Activated effector memory CD4-positive, alpha-beta T cell treated with Interleukin-2 at 50 U/mL for 16 hours (primary cell): ENCODE data around the gene ADGRD1.
"Not testable (repeated sequence)": the region's sequence is repeated elsewhere in the genome, so short reads cannot be mapped to it uniquely, and the experiment has no call there.

Experiments
- DNase-seq: peaks from one replicate; pipeline ENCODE4 v3.0.0-alpha.2; 2020

ADGRD1 gene

DNA sequence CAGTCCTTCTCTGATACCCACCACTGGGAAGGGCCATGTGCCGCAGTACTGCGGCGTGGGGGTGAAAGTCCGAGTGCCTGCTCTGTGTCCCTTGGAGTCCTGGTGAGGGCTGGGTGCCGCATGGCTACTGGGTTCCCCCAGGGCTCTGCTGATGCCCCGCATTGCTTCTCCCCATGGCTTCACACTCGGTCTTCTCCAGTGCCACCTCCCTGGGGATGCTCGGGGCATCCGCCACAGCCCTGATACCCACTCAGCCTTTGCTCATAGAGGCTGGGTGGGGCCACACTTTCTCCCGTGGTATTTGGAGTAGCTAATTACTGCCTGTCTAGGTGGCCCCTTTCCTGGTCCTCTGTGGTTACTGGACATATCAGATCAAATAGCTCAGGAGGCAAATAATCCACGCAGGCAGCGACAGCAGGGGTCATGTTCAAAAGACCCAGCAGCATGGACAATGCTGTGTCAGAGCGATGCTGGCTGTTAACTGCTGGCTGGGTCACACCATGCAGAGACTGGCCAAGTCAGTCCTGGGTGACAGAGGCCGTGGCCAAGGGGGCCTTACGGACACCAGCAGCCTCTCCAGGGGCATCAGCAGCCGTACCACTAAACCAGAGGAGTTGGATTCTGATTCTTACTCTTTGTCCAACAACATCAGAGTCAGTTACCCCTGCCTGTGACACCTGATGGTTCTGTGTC is 106.5 kb downstream of the ADGRD1 start:
- no peak for DNase-seq

DNA sequence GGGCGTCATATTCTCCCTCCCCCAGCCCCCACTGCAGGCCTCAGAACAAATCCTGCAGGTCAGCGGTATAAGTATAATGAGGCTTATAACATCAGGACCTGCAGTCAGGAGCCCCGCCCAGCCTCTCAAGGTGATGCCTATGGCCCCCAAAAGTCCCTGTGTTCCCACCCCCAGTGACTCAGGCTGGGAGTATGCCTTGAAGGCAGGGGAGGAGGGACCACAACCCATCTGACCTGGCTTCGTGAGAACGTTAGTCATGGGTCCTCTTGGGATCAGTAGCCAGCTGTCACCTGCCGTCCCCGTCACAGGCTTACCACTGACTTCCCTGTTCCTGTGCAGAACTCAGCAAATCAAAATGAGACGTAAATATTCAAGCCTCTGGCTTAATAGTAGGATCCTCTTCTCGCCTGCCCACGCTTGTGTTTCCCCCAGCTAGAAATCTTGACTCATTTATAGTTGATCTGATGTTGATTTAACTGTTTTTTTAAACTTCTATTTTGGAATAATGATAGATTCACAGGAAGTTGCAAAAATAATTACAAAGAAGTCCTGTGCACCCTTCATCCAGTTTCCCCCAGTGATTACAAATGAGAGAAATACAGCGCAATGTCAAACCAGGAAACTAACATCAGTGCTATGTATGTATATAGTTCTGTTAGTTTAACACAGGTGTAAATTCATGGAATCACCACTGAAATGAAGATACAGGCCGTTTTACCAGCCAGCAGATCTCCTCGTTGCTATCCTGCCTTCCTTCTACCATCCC is 107.5 kb downstream of the ADGRD1 start:
- no peak for DNase-seq

DNA sequence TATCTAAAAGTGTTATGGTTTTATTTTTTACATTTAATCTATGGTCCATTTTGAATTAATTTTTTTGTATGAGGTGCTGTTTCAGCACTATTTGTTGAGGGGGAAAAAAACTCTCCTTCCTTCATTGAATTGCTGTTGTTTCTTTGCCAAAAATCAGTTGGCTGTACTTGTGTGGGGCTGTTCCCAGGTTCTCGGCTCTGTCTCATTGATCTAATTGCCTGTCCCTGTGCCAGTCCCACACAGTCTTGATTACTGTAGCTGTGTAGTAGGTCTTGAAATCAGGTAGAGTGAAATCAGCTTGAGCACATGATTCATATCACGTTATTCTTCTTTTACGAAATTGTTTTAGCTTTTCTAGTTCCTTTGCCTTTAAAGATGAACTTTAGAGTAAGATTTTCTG is 109.7 kb downstream of the ADGRD1 start:
- DNase-seq = no peak

DNA sequence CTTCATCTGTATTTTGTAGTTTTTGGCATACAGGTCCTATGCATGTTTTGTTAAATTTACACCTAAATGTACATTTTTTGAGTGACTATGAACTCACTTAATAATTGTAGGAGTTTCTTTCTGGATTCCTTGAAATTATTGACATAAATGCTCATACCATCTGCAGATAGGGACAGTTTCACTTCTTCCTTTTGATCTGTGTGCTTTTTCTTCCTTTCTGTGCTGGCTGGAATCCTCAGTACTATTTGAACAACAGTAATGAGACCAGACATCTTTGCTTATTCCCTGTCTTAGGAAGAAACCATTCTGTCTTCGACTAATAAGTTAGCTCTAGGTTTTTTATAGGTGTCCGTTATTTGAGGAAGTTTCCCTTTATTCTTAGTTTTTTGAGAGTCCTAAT is 110.3 kb downstream of the ADGRD1 start:
- DNase-seq = no peak

DNA sequence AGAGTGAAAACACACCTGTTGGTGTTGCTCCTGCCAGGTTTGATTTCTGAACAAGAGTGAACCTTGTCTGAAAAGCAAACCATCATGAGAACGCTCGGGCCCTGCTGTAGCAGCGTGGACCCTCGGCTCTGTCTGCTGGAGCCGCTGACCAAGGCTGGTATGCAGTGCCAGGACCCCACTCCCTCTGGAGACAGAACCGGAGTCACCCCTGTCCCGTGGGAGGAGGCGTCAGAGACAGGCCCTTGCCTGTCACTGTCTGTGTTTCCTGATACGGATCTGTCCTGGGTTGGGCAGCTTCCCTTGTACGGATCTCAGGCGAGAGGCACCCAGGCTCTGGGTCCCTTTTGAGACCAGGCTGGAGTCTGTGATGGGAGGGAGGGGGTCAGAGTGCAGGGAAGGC is 111.6 kb downstream of the ADGRD1 start:
- DNase-seq = no peak

DNA sequence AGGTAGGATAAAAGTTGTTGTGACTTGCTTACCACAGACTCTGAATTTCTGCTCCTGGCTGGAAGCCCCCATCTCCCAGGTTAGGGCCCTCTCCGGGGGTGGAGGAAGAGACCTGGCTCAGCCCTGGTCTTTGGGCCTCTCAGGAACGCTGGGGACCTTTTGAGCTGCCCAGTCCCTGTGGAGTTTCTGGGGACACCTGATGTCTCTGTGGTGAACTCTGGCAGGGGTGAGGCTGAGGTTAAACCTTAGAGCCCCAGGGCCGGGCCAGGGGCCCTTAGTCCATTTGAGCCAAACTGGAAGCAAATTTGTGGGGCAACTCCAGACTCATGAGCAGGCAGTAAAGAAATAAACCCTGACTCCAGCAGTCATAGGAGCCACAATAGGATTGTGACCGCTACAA is 112.1 kb downstream of the ADGRD1 start:
- no peak for DNase-seq

DNA sequence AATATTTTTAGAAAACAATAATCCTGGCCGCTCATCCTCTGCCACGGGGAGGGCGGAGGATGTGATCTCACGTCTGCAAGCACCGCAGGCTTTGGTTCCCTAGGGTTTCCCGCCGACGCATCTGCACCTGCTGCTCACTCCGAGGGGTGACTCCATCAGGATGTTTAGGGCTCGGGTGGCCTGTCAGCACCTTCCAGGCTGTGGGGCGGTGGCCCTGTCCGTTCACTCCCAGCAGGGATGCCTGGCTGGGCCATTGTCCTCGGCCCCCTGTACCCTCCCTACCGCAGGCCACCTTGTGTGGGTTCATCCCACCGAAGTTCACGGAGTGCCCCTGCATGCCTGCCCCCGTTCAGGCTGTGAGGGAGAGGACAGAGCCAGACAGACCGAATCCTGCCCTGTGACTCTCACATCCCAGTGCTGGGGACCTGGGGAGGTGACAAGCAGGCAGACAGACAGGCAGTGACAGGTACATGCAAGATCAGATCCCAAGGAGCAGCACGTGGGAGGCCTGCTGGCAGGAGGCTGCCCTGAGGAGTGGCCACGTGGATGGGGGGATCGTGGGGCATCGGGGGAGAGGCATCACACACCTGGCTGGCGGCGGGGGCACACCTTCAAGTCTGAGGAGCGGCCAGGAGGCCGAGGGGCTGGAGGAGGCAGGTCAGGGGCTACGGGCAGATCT is 112.6 kb downstream of the ADGRD1 start:
- DNase-seq = no peak

DNA sequence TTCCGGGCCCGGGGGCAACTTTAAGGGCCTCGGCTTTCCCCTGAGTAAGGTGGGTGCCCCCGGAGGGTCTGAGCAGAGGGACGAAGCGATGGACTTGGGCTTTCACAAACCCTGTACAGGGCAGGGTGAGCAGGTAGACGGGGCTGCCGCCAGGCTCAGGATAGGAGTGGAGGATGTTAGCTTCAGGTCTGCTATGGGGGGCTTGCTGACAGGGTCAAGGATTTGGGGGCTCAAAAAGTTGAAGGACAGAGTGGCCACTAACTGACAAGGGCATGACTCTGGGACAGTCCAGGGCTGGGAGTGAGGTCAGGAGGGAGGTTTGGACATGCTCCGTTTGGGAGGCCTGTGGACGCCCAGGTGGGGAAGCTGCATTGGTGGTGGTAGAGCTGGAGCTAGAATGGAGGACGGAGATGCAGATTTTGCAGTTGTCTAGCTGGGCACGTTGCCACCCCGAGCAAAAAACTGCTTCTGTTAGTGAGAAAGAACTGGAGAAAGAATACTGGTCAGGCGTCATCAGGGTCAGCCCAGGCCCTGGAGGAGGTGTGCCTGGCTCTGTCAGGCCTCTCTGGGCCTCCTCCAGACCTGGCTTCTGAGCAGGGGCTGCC is 113.3 kb downstream of the ADGRD1 start:
- DNase-seq = no peak

DNA sequence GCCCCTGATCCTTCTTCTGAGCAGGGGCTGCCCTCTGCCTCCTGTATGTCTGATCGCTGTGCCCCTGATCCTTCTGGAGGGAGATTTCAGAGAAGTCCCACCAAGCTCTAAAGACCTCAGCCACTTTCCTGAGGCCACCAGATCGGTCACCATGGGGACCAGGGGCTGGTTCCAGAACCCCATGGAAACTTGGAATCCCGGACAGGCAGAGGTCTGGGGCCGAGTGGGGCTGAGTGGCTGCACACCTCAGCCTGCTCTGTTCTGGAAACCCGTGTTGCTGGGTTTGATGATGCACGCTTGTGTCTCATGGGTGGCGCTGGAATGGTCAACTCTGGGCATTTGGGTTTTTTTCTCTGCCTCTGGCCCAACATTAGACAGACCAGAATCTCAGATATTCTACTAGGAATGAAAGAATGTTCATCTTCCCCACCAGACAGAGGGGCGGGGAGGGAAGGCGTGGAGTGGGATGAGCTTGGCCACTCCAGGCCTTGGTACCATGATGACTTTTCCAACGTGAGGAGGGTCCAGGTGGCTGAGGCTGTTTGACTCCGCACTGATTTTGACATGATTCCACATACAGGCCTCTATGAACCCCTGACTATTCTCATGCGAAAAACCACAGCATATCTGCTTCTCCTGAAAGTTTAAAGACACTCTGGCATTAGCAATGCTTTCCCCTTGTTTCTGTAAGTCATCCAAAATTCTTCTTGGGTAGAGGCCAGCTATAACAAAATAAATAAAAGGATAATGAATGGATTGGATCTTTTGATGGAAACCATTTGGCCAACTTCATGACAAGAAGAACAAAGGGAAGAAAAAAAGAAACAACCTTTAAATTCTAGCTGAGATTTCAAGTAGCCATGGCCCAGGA is 114.5 kb downstream of the ADGRD1 start:
- DNase-seq = no peak

DNA sequence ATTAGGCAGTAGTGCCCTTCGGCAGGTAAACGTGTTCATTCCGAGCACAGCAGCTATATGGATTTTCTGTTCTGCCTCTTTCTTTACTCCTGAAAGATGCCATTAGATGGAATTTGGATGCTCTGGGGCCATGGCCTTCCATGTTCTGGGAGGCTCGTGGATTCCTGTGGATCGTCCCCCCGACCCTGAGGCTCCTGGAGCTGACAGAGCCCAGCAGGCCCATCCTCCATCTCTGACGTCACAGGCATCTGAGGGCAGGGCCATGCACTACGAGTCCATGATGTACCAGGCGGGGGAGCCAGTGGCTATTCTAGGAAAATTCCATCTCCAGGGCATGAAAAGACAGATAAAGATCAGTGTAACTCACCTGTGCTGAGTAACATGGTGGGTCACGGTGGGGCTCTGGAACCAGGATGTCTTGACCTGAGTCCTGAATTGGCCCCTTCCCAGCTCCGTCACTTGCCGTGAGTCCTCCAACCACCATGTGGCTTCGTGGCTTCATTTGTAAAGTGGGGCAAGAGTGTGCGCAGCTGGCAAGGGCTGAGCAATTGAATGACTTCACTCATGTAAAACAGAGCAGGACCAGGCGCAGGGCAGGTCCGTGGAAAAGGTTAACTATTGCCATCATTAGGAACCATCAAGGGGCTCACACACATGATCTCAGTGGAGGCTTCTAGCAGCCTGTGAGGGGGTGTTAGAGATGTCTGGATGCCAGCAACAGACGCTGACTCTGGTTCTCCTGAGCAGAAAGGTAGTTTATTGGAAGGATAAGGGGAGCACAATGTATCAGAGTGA is 115.4 kb downstream of the ADGRD1 start:
- not testable (repeated sequence) for DNase-seq

DNA sequence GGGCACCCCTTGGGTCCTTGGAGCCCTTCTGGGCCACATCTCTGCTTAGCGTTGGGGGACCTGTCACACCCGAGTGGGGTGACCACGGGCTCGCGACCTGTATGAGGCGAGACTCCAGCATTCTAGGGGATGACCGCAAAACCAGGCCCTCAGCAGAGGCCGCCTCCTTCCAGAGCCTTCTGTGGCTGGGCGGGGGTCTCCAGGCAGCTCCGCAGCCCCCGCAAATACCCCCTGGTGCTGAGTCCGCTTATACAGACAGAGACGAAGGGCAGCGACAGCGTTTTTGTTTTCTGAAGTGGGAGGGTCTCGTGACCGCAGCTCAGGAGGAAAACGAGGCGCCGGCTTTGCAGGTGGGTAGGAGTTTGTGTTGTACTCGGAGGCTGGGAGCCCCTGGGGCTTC is 116.4 kb downstream of the ADGRD1 start:
- DNase-seq = not testable (repeated sequence)

DNA sequence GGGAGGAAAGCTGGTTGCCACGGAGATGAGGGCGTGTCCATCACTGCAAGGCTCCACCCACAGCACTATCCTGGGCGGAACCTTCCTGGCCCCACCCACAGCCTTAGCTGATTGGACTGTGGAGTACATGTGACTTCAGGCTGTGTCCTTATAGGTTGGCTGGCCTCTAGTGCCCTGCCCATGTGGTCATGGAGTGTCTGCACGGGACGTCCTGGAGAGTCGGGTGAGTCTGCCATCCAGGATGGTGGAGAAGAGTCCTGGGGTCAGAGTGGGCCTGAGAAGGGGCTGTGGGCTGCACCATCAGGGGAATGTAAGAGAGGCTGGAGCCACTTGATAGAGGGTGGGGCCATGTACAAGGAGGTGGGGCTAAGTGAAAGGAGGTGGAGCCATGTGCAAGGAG is 117.0 kb downstream of the ADGRD1 start:
- not testable (repeated sequence) for DNase-seq

DNA sequence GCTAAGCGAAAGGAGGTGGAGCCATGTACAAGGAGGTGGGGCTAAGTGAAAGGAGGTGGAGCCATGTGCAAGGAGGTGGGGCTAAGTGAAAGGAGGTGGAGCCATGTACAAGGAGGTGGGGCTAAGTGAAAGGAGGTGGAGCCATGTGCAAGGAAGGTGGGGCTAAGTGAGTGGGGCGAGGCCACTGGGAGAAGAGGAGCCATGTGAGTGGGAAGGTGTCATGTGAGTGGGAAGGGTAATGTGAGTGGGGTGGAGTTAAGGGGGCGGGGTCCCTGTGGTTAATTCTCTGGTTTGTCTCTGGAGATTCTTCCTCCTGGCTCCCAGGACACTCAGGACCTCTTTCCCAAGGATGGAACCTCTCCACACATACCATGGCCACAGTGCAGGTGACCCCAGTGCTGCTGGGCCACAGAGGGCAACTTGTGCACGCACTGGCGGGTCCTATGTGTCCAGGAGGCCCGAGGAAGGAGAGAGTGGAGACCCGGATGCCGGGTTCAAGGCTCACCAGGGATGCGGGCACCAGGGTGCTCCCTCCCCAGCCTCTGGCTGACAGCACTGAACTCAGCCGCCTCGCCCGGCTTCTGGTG is 117.6 kb downstream of the ADGRD1 start:
- DNase-seq = not testable (repeated sequence)

DNA sequence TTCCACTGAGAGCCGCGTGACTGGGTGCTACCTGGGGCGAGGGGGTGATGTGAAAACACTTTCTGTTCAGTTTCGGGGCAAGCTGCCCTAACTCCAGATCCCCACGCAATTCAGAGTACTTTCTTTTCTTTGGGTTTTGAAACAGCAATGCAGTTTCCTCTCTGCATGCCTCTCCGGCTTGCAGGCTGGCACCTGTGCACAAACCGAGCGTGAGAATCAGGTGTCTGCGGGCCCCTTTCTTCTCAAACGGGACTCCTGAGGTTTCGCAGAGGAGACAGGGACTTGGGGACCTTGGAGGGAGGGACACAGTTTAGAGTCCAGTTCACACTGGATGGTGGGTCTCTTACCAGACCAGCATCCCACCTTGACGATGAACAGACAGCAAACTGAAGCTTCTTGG is 118.2 kb downstream of the ADGRD1 start:
- DNase-seq = not testable (repeated sequence)

DNA sequence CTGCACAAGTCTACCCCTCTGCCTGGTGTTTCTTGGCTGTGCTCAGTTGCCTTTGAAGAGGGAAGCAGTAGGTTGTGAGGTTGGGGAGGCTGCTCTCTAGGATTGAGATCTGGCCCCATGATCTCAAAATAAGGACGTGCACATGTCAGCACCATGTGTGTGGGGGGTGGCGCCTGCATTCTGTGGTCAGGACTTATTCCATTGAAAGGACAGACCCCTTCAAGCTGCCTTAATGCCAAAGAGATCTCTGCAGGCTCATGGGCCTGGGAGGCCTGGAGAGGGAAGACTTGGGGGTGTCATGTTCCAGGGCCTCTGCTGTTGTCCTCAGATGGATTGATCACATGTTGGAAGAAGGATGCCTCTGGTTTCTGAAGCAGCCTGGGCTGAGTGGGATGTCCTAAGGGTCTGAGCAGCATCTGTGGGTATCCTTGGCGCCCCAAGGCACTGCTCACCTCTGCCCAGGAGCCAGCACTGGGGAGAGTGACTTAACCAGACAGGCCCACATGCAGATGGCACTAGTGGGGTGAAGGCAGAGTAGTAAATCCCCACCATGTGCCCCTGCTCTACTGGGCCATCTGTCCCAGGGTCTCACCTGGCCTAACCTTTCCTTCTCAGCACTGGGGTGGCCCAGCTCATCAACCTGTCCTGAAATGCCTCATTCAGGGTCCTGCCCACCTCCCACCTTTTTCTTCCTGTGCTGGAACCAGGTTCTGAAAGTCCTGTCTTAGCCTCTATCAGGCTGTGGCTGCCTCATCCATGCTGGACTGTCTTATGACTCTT is 118.9 kb downstream of the ADGRD1 start:
- no peak for DNase-seq

DNA sequence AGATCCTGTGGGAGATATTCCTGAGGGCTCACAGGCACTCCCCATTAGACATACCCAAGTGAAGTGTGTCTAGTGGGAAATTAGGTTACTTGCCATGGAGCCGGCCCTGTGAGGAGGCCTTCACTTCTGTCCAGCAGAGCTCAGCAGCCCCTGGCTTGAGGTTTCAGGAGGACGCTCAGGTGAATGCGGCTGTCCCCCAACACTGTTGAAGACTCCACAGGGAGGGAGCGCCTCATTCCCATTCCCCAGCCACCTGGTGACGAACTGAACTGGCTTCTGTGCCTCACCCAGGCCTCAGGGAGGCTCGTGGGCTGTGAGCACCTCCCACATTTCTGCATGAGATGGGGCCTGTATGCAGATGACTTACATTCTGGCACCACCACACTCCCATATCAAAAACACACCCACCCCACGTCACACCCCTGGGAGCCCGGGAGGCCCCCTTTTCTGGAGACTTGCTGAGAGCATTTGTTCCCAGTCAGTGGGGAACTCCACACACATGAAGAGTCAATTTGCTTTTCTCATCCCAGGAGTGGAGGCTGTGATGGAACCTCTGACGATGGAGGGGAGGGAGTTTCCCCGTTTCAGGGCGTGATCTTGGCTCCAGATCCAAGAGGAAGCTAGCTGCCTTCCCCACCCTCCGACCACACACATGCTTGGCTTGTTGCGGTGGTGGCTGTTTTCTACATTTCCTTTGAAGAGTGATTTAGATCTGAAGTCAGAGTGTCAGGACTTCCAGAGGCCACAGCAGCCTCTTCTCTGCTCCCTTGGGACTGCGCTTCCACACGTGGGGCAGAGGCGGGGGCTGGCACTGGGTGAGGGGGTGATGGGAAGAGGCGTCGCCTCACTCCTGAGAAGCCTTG is 120.7 kb downstream of the ADGRD1 start:
- DNase-seq = no peak

DNA sequence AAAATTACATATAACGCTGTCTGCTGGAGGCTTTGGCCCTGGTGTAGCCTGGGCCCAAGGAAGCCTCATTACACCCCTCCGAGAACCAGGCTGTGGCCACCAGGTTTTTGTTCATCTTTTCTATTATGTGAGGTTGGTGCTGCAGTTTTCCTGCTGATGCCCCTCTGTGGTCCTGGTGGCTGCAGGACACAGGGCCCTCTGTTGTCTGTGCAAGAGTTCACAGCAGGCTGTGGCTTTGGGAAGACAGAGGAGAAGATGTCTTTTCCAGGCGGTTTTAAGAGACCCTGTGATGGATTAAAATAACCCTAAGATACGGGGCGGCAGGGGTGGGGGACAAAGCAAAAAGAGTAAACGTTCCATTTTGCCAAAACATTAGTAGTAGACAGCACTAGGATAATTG is 121.5 kb downstream of the ADGRD1 start:
- no peak for DNase-seq

DNA sequence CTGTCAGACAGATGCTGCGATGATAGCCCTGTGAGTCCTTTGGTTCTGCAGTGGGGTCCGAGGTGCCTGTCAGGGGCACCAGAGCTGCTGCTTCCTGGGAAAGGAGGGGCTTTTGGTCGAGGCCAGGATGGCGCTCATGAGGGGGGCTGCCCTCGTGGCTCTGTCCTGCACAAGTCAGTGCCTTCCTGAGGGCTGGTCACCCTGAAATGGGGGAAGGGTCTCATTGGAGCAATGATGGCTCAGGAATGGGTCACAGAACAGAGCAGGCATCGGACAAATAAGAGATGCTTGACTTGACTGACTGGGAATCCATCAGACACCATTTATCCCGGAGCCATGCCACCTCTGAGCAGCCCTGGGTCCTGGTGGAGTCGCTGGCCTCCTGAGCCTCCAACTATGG is 121.9 kb downstream of the ADGRD1 start:
- DNase-seq = no peak

DNA sequence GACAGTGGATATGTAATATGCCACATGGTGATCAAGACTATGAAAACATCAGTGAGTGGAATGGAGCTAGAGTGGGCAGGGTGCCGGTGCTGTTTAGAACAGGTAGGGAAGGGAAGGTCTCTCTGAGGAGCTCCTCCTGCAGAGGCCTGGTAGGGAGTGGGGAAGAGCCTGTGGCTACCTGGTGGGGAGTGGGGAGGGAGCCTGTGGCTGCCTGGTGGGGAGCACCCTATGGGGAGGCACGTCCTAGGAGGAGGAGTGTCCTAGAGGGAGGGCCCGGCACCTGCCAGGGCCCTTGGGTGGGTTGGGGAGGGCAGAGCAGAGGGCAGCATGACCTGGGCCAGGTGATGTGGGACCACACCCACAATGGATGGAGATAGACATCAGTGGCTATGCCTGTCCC is 122.6 kb downstream of the ADGRD1 start:
- no peak for DNase-seq
